ENCODE data around the gene RPEL1.

DNA sequence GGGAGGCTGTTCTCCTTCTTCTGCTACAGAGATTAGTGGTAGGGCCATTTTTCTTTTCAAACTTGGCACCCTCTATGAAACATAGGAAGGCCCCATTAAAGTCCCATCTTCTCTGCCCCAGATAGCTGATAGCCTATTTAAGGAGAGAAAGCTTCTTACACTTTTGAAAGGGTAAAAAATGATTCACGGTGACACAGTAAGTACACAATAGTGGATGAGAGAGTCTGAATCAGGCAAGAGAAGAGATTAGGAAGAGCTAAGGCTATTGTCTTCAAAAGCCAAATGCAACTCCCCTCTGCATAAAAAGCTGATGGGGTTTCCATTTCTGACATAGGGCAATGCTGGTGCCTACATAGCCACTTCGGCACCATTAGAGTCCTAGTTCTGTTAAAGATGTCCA is 34.8 kb downstream of the RPEL1 start:
- no peak for TF ChIP-seq POLR2AphosphoS5 (IDR thresholded peaks at IDR 0.05)
- TF ChIP-seq, protein P1, sequence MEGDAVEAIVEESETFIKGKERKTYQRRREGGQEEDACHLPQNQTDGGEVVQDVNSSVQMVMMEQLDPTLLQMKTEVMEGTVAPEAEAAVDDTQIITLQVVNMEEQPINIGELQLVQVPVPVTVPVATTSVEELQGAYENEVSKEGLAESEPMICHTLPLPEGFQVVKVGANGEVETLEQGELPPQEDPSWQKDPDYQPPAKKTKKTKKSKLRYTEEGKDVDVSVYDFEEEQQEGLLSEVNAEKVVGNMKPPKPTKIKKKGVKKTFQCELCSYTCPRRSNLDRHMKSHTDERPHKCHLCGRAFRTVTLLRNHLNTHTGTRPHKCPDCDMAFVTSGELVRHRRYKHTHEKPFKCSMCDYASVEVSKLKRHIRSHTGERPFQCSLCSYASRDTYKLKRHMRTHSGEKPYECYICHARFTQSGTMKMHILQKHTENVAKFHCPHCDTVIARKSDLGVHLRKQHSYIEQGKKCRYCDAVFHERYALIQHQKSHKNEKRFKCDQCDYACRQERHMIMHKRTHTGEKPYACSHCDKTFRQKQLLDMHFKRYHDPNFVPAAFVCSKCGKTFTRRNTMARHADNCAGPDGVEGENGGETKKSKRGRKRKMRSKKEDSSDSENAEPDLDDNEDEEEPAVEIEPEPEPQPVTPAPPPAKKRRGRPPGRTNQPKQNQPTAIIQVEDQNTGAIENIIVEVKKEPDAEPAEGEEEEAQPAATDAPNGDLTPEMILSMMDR (IDR thresholded peaks at IDR 0.05) = no peak

Measured in prostate gland (tissue), 2 donors.